ENCODE results near the gene SLCO2B1. TPM values are rescaled to one million over a fixed set of nuclear protein-coding genes. Genes with fewer than 3 reads are reported as not detected.
A peak's percentile ranks its signal among the peaks of the same experiment; 100 is the strongest.

The SLCO2B1 gene
- total and polyA plus RNA-seq, 2 of the 8 experiments (the other 6 are each of a cell fraction or from before 2014, with no cell fraction given), result 0.03 TPM; not detected in 1

DNA sequence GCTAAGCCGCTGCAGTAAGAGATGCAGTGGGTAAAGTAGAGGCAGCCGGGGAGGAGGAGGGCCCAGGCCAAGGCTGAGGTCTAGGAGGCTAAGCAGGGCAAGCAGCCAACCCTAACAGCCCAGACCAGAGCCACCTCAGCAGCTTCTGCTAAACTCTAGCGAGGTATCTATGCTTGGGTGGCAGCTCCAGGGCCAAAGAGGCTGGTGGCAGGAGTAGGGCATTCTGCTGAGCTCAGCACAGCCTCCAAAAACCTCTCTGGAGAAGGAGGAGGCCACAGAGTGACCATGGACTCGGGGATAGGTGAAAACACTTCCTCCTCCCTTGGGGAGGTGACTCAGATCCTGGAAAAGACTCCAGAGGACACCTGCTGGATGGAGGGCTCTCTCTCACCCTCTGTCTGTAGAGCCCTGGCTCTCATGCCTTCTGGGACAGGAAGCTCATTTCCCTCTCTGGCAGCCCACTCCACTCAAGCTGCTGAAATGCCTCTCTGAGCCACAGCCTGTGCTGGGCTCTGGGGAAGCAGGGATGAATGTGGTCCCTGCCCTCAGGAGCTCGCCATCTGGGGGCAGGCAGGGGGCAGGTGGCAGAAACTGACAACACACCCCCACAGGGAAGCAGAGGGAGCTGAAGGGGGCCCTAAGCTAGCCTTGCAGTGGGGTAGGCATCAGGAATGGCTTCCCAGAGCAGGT lies 73.2 kb downstream of the SLCO2B1 start:
- Histone ChIP-seq H3K4me3 (ENCODE audit: extremely low read depth in 1 of 4, insufficient read depth in 2 of 4, low read depth in 3 of 4, low read length in 4 of 4) (no peak overlapping the region), H3K4me2 (ENCODE audit: insufficient read depth in 1 of 2, low read depth in 2 of 2, low read length in 2 of 2) (no peak overlapping the region), H4K91ac (replicated peaks; ENCODE audit: insufficient read length, low read length) (no peak overlapping the region), H2AK5ac (ENCODE audit: low read depth, low read length) (no peak overlapping the region), H4K5ac (ENCODE audit: insufficient read length, low read depth, low read length) (no peak overlapping the region), H3K23me2 (ENCODE audit: low read depth, low read length) (no peaks in the 10 kb centered on the region), H2BK120ac (replicated peaks; ENCODE audit: low read depth, low read length) (no peak overlapping the region), H2BK15ac (ENCODE audit: low read length) (no peak overlapping the region; the same call in 1 of the 2 replicates), H3K56ac (replicated peaks; ENCODE audit: insufficient read length, low read depth, low read length) (no peak overlapping the region), H3K4ac (replicated peaks; ENCODE audit: insufficient read length, low read depth, low read length) (no peak overlapping the region), H3K14ac (ENCODE audit: insufficient read length) (no peak overlapping the region), H4K20me1 (replicated peaks in 1 of 2; ENCODE audit: control insufficient read depth in 1 of 2, insufficient read depth in 2 of 2, low read length in 2 of 2) (peaks cover 0 to 1% of the 10 kb centered on the region in 2 experiments), H3K27me3 (replicated peaks in 1 of 4; ENCODE audit: control insufficient read depth in 3 of 4, extremely low read depth in 1 of 4, insufficient read depth in 3 of 4, low read length in 3 of 4) (no peaks in the 10 kb centered on the region), H2BK20ac (ENCODE audit: low read length) (no peak overlapping the region), H3K27ac (ENCODE audit: low read depth, low read length) (no peak overlapping the region), H2AFZ (ENCODE audit: low read length) (no peak overlapping the region), H3K9me3 (ENCODE audit: insufficient read depth in 2 of 2, low read depth in 1 of 2, low read length in 1 of 2) (no peaks in the 10 kb centered on the region), H3K18ac (ENCODE audit: extremely low read depth, low read length) (no peak overlapping the region), H4K8ac (ENCODE audit: extremely low read depth, insufficient read depth, low read length) (no peak overlapping the region; the same call in 1 of the 2 replicates), H3K4me1 (replicated peaks in 1 of 4; ENCODE audit: control insufficient read depth in 3 of 4, insufficient read depth in 4 of 4, low read length in 3 of 4) (peaks cover 0 to 5% (median 1%) of the 10 kb centered on the region in 4 experiments; a peak in 1 of 7 replicates), H3K36me3 (ENCODE audit: control insufficient read depth in 2 of 4, insufficient read depth in 4 of 4, low read length in 3 of 4) (no peaks in the 10 kb centered on the region), H3K23ac (ENCODE audit: insufficient read length) (no peak overlapping the region), H3K79me1 (ENCODE audit: low read depth, low read length) (no peaks in the 10 kb centered on the region), H3K79me2 (ENCODE audit: control insufficient read depth in 1 of 2, insufficient read depth in 2 of 2, low read length in 2 of 2) (no peaks in the 10 kb centered on the region), H2BK12ac (ENCODE audit: low read depth, low read length) (no peak overlapping the region), H3K9ac (replicated peaks in 1 of 4; ENCODE audit: extremely low read depth in 1 of 4, low read depth in 3 of 4, low read length in 3 of 4) (no peak overlapping the region), H2BK5ac (ENCODE audit: low read depth, low read length) (no peak overlapping the region)
- FAIRE-seq (no peak), DNase-seq (ENCODE audit: low read depth in 1 of 2, low spot score in 2 of 2) (no peak)
- TF ChIP-seq JUND (IDR thresholded peaks at IDR 0.05; ENCODE audit: low read length), result no peak
- TF ChIP-seq, protein P1, sequence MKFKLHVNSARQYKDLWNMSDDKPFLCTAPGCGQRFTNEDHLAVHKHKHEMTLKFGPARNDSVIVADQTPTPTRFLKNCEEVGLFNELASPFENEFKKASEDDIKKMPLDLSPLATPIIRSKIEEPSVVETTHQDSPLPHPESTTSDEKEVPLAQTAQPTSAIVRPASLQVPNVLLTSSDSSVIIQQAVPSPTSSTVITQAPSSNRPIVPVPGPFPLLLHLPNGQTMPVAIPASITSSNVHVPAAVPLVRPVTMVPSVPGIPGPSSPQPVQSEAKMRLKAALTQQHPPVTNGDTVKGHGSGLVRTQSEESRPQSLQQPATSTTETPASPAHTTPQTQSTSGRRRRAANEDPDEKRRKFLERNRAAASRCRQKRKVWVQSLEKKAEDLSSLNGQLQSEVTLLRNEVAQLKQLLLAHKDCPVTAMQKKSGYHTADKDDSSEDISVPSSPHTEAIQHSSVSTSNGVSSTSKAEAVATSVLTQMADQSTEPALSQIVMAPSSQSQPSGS (IDR thresholded peaks at IDR 0.05; ENCODE audit: low read length), result no peak
- TF ChIP-seq, protein P2, sequence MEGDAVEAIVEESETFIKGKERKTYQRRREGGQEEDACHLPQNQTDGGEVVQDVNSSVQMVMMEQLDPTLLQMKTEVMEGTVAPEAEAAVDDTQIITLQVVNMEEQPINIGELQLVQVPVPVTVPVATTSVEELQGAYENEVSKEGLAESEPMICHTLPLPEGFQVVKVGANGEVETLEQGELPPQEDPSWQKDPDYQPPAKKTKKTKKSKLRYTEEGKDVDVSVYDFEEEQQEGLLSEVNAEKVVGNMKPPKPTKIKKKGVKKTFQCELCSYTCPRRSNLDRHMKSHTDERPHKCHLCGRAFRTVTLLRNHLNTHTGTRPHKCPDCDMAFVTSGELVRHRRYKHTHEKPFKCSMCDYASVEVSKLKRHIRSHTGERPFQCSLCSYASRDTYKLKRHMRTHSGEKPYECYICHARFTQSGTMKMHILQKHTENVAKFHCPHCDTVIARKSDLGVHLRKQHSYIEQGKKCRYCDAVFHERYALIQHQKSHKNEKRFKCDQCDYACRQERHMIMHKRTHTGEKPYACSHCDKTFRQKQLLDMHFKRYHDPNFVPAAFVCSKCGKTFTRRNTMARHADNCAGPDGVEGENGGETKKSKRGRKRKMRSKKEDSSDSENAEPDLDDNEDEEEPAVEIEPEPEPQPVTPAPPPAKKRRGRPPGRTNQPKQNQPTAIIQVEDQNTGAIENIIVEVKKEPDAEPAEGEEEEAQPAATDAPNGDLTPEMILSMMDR (IDR thresholded peaks at IDR 0.05; ENCODE audit: control extremely low read depth in 1 of 3, insufficient read depth in 1 of 3, low read depth in 1 of 3, low read length in 3 of 3), result peak in 2 of 3 experiments; percentile 15 to 24; a peak in 2 of 4 replicates
- no peak for TF ChIP-seq BACH1 (IDR thresholded peaks at IDR 0.05; ENCODE audit: low read length)
- TF ChIP-seq SRF (IDR thresholded peaks at IDR 0.05; ENCODE audit: low read depth, low read length), result no peak
- 0 out of 2 replicates have a peak, but pooled peaks have one; percentile 17 for TF ChIP-seq MAFK (IDR thresholded peaks at IDR 0.05; ENCODE audit: low read depth, low read length)
- ChIA-PET CTCF (ENCODE audit: partially characterized antibody) (interaction anchor here (0.8 to 45.7 kb wide), 15 partner anchors 9 to 294 kb away, joined by 3 to 952 read pairs (median 5); partner anchors contain the start of genes SLCO2B1 and TPBGL), POLR2A (ENCODE audit: partially characterized antibody) (interaction anchor here (2.1 to 2.7 kb wide), 2 partner anchors 9 to 16 kb away, joined by 6 to 10 read pairs; partner anchors contain the start of gene TPBGL)
- 68% methylated on average over 5 of the region's 5 CpGs; no CpG with 5 or more reads in 1 of the 2 experiments for WGBS, 2 experiments (ENCODE audit: extremely low coverage in 1 of 2, insufficient coverage in 1 of 2, insufficient read length in 1 of 2, insufficient replicate concordance in 2 of 2, low coverage in 1 of 2, low lambda C conversion rate in 2 of 2, missing lambda C conversion rate in 1 of 2)

Measured in H1 (cell line).